HEK293T (cell line): ENCODE data around the gene IMMT.

Experiments
- BHLHE40 ChIP-seq: fragments of 450-650 bp; IDR thresholded peaks from 2 replicates; pipeline ENCODE4 v1.6.1; 2016; ENCODE audit warnings: mild to moderate bottlenecking, moderate library complexity, borderline replicate concordance
- FOXM1 ChIP-seq: fragments of 450-650 bp; IDR thresholded peaks from 2 replicates; pipeline ENCODE4 v1.6.1; 2017; ENCODE audit warnings: mild to moderate bottlenecking, borderline replicate concordance
- LEF1 ChIP-seq: fragments of 450-650 bp; IDR thresholded peaks from 2 replicates; pipeline ENCODE4 v1.6.1; 2017; ENCODE audit warnings: mild to moderate bottlenecking, borderline replicate concordance
- SP1 ChIP-seq: fragments of 450-650 bp; IDR thresholded peaks from 2 replicates; pipeline ENCODE4 v1.6.1; 2017
- ZNF384 ChIP-seq: fragments of 450-650 bp; IDR thresholded peaks from 2 replicates; pipeline ENCODE4 v1.6.1; 2016

GRCh38 chr2:86226636-86227520 lies 31.6 kb upstream of the IMMT start:
- TF ChIP-seq ZNF384 (no peak), SP1 (no peak), BHLHE40 (no peak), LEF1 (no peak), FOXM1 (no peak)
